ENCODE data around the gene CPEB2. TPM values are rescaled to one million over a fixed set of nuclear protein-coding genes. Genes with fewer than 3 reads are reported as not detected.
A peak's percentile ranks its signal among the peaks of the same experiment; 100 is the strongest.

CPEB2 gene
- total RNA-seq, 2 experiments from 2014 or later = 2.2 to 6.6 TPM

DNA sequence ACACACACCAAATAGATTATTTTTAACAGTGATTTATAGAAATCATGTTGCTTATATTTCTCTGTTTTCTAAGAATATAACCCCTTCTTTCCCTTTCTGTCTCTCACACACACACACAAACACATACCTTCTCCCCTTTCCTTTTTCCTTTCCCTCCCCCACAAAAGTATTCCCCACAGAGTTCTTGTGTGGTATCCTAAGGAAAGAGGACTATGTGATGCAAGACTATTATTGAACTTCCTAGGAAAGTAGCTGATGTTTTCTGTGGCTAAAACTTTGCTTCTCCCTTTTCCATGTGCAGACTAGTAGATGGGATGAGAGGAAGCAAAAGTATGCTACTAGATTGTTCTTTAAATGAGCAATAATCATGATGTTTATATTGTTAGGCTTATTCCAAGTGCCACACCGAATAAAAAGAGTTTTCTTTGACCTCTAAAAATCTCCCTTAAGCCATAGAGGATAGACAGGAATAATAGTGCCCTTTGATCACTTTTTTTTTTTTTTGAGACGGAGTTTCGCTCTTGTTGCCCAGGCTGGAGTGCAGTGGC lies 38.7 kb downstream of the CPEB2 start:
- Histone ChIP-seq H3K9me2 (ENCODE audit: insufficient read depth, low read length) (no peaks in the 10 kb centered on the region), H3K4me3 (ENCODE audit: low read depth, low read length, poor library complexity, severe bottlenecking) (no peak overlapping the region), H4K20me1 (ENCODE audit: insufficient read depth, low read length) (no peaks in the 10 kb centered on the region), H3K79me2 (ENCODE audit: insufficient read depth, low read depth, low read length) (no peaks in the 10 kb centered on the region), H2AFZ (ENCODE audit: low read length) (no peak overlapping the region), H3K36me3 (ENCODE audit: insufficient read depth, low read length) (no peaks in the 10 kb centered on the region), H3K9me3 (ENCODE audit: low read length) (no peaks in the 10 kb centered on the region), H3K4me1 (ENCODE audit: insufficient read depth, low read length, poor library complexity, severe bottlenecking) (no peaks in the 10 kb centered on the region), H3K4me2 (ENCODE audit: low read length) (no peak overlapping the region), H3K27ac (ENCODE audit: low read depth, low read length, poor library complexity, severe bottlenecking) (no peak overlapping the region)
- DNase-seq (ENCODE audit: low spot score) = no peak
- POLR2A ChIA-PET = interaction anchor here (0.5 to 1.3 kb wide), 3 partner anchors 12 to 1167 kb away, joined by 3 to 4 read pairs (median 3); no protein-coding TSS in a partner anchor
- intact Hi-C loops (cut with micrococcal nuclease; ENCODE audit: unreplicated experiment) = no loop called here
- CTCF ChIA-PET (ENCODE audit: unreplicated experiment) = no interaction called here
- no TSS peak for BruUV-seq (replicated peaks)
- TF ChIP-seq EZH2phosphoT487 (IDR thresholded peaks at IDR 0.05; ENCODE audit: borderline replicate concordance, low read depth, low read length) = no peak
- no peak for TF ChIP-seq CTCF (conservative IDR thresholded peaks at IDR 0.05; ENCODE audit: low read length)

- TF ChIP-seq CTCF (conservative IDR thresholded peaks at IDR 0.05; ENCODE audit: low read length) (no peak), EZH2phosphoT487 (IDR thresholded peaks at IDR 0.05; ENCODE audit: borderline replicate concordance, low read depth, low read length) (no peak)
- ChIA-PET POLR2A (interaction anchor here (2.0 kb wide), 1 partner anchor 15 kb away, joined by 5 read pairs; no protein-coding TSS in a partner anchor), CTCF (ENCODE audit: unreplicated experiment) (no interaction called here)
- Histone ChIP-seq H3K4me1 (ENCODE audit: insufficient read depth, low read length, poor library complexity, severe bottlenecking) (no peaks in the 10 kb centered on the region), H3K9me3 (ENCODE audit: low read length) (no peaks in the 10 kb centered on the region), H3K36me3 (ENCODE audit: insufficient read depth, low read length) (no peaks in the 10 kb centered on the region), H3K4me3 (ENCODE audit: low read depth, low read length, poor library complexity, severe bottlenecking) (no peak overlapping the region), H3K79me2 (ENCODE audit: insufficient read depth, low read depth, low read length) (no peaks in the 10 kb centered on the region), H3K4me2 (ENCODE audit: low read length) (no peak overlapping the region), H3K27ac (ENCODE audit: low read depth, low read length, poor library complexity, severe bottlenecking) (no peak overlapping the region), H2AFZ (ENCODE audit: low read length) (no peak overlapping the region), H3K9me2 (ENCODE audit: insufficient read depth, low read length) (no peaks in the 10 kb centered on the region), H4K20me1 (ENCODE audit: insufficient read depth, low read length) (no peaks in the 10 kb centered on the region)
- intact Hi-C loops (cut with micrococcal nuclease; ENCODE audit: unreplicated experiment) = no loop called here
- BruUV-seq (replicated peaks) = no TSS peak
- no peak for DNase-seq (ENCODE audit: low spot score)
Observed at GRCh38 chr4:15042529-15043167, 40.4 kb downstream of the CPEB2 start.

DNA sequence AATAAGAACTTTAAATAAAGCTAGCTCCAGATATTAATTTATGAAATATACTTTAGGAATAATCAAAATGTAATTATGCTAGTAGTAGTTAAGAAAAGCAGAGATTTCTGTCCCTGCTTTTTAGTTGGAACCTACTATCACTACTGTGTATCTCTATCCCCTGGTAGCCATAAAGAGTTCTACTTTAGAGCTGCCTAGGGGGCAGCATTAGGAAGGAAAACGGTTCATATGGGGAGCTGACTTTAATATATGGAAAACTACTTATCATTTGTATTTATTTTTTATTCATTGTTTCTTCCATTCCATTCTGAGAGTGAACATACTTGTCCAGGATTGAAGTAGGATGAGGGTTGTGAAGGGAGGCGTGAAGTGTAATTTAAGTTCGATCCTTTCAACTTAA lies 40.9 kb downstream of the CPEB2 start:
- Histone ChIP-seq H3K4me3 (ENCODE audit: low read depth, low read length, poor library complexity, severe bottlenecking) (no peak overlapping the region), H2AFZ (ENCODE audit: low read length) (no peak overlapping the region), H3K9me3 (ENCODE audit: low read length) (no peaks in the 10 kb centered on the region), H3K27ac (ENCODE audit: low read depth, low read length, poor library complexity, severe bottlenecking) (no peak overlapping the region), H3K4me2 (ENCODE audit: low read length) (no peak overlapping the region), H3K9me2 (ENCODE audit: insufficient read depth, low read length) (no peaks in the 10 kb centered on the region), H3K36me3 (ENCODE audit: insufficient read depth, low read length) (no peaks in the 10 kb centered on the region), H3K79me2 (ENCODE audit: insufficient read depth, low read depth, low read length) (no peaks in the 10 kb centered on the region), H4K20me1 (ENCODE audit: insufficient read depth, low read length) (no peaks in the 10 kb centered on the region), H3K4me1 (ENCODE audit: insufficient read depth, low read length, poor library complexity, severe bottlenecking) (no peaks in the 10 kb centered on the region)
- intact Hi-C loops (cut with micrococcal nuclease; ENCODE audit: unreplicated experiment) = no loop called here
- TF ChIP-seq CTCF (conservative IDR thresholded peaks at IDR 0.05; ENCODE audit: low read length) = peak; percentile 65
- no peak for TF ChIP-seq EZH2phosphoT487 (IDR thresholded peaks at IDR 0.05; ENCODE audit: borderline replicate concordance, low read depth, low read length)
- CTCF ChIA-PET (ENCODE audit: unreplicated experiment) = no interaction called here
- POLR2A ChIA-PET = interaction anchor here (2.0 kb wide), 1 partner anchor 14 kb away, joined by 5 read pairs; no protein-coding TSS in a partner anchor
- BruUV-seq (replicated peaks) = no TSS peak
- DNase-seq (ENCODE audit: low spot score) = peak; percentile 3

All from OCI-LY7 (cell line).